ENCODE results near the gene ARHGEF25.

GRCh38 chr12:57586128-57586527 lies 25.1 kb upstream of the ARHGEF25 start:
- TF ChIP-seq CTCF (conservative IDR thresholded peaks at IDR 0.05; ENCODE audit: low read depth, low read length): no peak
- TF ChIP-seq USF2 (IDR thresholded peaks at IDR 0.05; ENCODE audit: low read depth, low read length): no peak
- TF ChIP-seq RAD21 (IDR thresholded peaks at IDR 0.05; ENCODE audit: low read length): no peak
- no peak for TF ChIP-seq MXI1 (IDR thresholded peaks at IDR 0.05; ENCODE audit: borderline replicate concordance, low read depth, low read length)
- TF ChIP-seq SMC3 (IDR thresholded peaks at IDR 0.05; ENCODE audit: low read depth, low read length): no peak
- no peak for TF ChIP-seq POLR2A (IDR thresholded peaks at IDR 0.05; ENCODE audit: low read depth, low read length)
- no peak for TF ChIP-seq CEBPB (IDR thresholded peaks at IDR 0.05; ENCODE audit: low read depth, low read length)
- no peak for TF ChIP-seq FOS (IDR thresholded peaks at IDR 0.05; ENCODE audit: low read depth, low read length)
- TF ChIP-seq BHLHE40 (IDR thresholded peaks at IDR 0.05; ENCODE audit: low read depth, low read length): no peak
- TF ChIP-seq ELK1 (IDR thresholded peaks at IDR 0.05; ENCODE audit: borderline replicate concordance, low read depth, low read length): no peak
- TF ChIP-seq RFX5 (IDR thresholded peaks at IDR 0.05; ENCODE audit: low read depth, low read length): no peak

Data from IMR-90 (cell line).